ENCODE data around the gene FANCD2OS.
"Not testable (repeated sequence)": the region's sequence is repeated elsewhere in the genome, so short reads cannot be mapped to it uniquely, and the experiment has no call there.

Gene FANCD2OS, protein sequence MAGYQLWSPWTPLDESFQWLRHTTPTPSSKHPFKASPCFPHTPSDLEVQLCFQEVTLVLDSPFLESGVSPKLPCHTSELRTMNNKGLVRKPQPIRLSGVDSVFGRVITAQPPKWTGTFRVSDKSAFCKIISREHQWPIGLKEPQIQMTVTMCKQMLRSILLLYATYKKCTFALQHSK

DNA sequence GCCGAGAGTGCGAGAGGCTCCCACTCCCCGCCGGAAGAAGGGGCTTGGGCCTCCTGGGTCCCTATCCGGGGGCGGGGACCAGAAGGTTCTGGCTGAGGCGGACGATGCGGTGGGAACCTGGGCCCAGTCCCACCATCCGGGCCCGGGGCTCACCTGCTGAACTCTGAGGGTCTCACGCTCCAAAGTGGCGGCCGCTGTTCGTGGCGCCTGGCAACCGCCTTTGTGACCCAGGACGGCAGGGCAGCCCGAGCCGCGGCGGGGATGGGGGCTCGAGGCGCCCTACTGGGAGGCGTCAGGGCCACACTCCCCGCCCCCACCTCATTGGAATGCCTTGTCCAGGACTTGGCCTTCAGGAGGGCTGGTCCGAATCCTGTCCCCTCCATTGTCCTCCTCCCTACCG, at the start of gene FANCD2OS:
Gene FANCD2OS, minus strand, starts transcription at position 165 of the 400 bp plus-strand sequence. CDS start 3,481 bp downstream, outside the sequence.
- DNase-seq (ENCODE audit: low read depth in 2 of 2): no peak

DNA sequence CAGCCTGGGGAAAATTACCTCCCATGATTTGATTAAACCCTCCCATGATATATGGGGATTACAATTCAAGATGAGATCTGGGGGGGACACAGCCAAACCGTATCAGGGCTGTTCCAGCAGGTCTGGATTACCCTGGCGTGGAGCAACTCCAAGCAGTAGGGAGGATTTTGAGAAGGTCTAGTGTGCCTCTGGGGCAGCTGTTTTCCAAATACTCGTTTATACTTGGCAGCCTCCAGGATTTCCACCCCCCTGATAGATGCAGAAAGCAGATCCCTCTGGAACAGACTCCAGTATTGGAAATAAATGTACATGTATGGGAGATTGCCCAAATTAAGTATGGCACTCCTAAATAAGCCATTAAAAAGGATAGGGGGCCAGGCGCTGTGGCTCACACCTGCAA, 49.0 kb upstream of the FANCD2OS start:
- DNase-seq (ENCODE audit: low read depth in 2 of 2): no peak

DNA sequence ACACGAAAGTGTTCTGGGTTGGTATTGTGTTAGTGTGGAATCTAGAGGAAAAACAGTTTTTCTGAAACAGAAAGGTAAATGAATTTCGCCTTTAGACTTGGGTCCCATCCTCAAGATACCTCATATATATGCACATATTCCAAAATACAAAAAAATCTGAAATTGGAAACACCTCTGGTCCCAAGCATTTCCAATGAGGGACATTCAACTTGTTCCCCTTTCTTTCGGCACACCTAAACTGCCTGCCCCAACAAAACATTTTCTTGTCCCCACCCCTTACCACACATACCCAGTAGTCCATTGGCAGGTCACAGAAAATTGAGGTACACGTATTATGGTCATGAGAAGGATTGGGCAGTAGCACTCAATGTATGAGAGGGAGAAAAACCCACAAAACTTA, 47.6 kb upstream of the FANCD2OS start:
- no peak for DNase-seq (ENCODE audit: low read depth in 2 of 2)

DNA sequence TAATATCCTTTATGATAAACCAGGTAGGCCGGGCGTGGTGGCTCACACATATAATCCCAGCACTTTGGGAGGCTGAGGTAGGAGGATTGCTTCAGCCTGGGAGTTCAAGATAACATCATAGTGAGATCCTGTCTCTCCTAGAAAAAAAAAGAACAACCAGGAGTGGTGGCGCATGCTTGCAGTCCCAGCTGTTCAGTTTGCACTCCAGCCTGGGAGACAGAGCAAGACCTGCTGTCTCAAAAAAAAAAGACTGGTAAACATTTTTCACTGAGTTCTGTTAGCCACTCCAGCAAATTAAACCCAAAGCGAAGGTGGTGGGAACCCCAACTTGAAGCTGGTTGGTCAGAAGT, 47.0 kb upstream of the FANCD2OS start:
- DNase-seq (ENCODE audit: low read depth in 2 of 2): no peak

DNA sequence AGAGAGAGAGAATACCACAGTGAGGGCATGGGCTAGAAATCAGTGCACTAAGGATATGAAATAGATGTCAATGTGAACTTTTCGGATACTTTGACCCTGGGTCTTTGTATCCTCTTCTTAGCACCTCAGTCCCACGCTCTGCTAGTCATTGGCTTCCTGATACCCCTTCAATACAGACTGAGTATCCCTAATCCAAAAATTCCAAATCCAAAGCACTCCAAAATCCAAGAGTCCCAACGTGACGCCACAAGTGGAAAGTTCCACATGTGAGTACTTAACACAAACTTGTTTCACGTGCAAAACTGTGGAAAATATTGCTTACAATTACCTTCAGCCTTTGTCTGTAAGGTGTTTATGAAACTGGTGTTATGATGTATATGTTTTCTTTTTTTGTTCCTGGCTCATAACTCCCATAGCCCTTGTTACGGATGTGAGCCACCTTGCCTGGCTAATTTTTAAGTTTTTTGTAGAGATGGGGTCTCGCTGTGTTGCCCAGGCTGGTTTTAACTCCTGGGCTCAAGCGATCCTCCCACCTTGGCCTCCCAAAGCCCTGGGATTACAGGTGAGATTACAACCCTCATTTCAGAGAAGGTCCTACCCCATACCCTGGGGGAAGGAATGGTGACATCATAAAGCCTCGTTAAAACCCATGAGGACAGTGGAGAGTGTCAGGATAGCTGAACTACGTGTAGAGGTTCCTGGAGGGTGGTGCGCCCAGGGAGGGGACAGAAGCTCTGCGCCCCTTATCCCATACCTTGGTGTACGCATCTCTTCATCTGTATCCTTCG, 46.5 kb upstream of the FANCD2OS start:
- no peak for DNase-seq (ENCODE audit: low read depth in 2 of 2)

DNA sequence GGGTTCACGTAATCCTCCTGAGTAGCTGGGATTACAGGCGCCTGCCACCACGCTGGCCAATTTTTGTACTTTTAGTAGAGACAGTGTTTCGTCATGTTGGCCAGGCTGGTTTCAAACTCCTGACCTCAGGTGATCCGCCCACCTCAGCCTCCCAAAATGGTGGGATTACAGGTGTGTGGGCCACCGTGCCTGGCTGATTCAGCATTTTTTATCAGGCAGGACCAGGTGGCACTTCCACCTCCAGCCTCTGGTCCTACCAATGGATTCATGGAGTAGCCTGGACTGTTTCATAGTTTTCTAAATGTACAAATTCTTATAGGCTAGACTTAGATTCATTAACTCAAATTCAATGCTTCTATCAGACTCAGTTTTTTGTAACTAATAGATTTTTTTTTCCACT, 42.9 kb upstream of the FANCD2OS start:
- no peak for DNase-seq (ENCODE audit: low read depth in 2 of 2)

DNA sequence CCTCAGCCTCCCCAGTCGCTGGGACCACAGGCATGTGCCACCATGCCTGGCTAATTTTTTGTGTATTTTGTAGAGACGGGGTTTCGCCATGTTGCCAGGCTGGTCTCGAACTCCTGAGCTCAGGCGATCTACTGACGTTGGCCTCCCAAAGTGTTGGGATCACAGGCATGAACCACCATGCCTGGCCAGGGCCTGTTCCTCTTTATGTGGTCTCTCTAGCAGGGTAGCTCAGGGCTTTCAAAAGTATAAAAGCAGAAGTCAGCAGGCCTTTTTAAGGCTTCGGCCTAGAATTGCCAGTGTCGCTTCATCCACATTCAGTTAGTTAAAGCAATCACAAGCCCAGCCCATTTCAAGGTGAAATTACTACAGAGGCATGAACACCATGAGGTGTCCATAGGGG, 41.2 kb upstream of the FANCD2OS start:
- no peak for DNase-seq (ENCODE audit: low read depth in 2 of 2)

DNA sequence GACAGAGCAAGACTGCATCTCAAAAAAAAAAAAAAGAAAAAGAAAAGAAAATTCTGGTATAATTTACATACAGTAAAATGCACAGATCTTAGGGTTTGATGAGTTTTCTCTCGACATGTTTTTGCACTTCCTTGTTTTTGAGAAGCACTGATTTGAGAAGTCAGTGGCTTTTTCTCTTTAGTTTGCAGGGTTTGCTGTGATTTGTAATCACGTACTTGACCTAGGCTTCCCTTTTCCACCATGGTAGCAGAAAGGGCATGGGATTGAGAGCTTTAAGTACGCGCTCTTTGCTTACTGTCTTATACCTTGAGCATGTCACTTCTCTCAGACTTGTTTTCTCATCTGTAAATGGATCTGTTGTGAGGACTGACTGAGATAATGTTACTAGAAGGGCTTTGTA, 37.6 kb upstream of the FANCD2OS start:
- DNase-seq (ENCODE audit: low read depth in 2 of 2): no peak

DNA sequence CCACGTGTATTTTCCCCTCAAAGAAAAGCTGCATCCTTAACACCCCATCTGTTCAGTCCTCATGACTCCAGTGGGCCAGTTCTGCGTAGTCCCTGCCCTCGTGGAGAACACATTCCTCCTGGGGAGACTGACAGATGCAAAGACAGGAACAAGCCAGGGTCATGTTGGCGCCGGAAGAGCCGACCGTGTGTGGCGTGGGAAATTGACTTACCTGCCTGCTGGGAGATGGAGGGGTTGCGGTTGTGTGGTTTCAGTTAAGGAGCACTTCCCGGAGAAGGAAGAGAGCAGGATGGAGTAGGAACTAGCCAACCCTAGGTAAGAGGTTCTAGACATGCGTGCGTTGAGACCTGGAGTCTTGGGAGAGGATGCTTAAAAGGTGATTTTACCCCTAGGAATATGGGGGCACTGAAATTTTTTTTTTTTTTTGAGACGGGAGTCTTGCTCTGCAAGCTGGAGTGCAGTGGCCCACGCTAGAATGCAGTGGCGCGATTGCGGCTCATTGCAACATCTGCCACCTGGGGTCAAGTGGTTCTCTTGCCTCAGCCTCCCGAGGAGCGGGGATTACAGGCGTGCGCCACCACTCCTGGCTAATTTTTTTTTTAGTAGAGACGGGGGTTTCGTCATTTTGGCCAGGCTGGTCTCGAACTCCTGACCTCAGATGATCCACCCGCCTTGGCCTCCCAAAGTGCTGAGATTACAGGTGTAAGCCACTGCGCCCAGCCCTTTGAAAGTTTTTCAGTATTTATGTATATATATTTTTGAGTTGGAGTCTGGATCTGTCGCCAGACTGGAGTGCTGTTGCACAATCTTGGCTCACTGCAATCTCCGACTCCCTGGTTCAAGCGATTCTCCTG, 34.9 kb upstream of the FANCD2OS start:
- DNase-seq (ENCODE audit: low read depth in 2 of 2): no peak

DNA sequence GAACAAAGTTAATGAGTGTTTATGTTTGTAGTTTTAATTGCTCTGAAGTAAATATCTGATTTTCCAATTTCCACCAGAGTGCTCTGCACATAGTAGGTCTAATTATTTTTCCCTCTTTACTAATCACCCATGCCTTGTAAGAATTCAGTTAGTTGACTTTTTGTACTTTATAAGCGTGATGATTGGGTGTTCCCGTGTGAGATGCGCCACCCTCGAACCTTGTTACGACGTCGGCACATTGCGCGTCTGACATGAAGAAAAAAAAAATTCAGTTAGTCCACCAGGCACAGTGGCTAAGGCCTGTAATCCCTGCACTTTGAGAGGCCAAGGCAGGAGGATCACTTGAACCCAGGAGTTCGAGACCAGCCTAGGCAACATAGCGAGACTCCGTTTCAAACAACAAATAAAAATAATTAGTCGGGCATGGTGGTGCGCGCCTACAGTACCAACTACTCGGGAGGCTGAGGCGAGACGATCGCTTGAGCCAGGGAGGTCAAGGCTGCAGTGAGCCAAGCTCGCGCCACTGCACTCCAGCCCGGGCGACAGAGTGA, 33.0 kb upstream of the FANCD2OS start:
- no peak for DNase-seq (ENCODE audit: low read depth in 2 of 2)

DNA sequence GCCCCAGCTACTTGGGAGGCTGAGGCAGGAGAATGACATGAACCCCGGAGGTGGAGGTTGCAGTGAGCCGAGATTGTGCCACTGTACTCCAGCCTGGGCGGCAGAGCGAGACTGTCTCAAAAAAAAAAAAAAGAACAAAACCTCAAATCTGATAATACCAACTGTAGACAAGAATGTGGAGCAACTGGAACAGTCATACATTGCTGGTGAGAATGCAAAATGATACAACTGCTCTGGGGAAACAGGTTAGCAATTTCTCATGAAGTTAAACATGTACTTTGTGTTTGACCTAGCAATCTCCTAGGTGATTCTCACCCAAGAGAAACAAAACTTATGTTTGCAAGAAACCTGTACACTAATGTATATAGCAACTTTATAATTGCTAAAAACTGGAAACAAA, 29.1 kb upstream of the FANCD2OS start:
- DNase-seq (ENCODE audit: low read depth in 2 of 2): no peak

DNA sequence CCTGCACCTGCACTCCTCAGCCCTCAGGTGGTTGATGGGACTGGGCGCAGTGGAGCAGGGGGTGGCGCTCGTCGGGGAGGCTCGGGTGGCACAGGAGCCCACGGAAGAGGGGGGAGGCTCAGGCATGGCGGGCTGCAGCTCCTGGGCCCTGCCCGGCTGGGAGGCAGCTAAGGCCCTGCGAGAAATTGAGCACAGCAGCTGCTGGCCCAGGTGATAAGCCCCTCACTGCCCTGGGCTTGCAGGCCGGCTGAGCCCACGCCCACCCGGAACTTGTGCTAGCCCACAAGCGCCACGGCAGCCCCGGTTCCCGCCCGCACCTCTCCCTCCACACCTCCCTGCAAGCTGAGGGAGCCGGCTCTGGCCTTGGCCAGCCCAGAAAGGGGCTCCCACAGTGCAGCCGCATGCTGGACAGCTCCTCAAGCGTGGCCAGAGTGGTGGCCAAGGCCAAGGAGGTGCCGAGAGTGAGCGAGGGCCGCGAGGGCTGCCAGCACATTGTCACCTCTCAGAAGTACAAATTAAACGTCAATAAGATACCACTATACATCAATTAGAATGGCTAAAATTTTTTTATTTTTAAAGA, 28.5 kb upstream of the FANCD2OS start:
- DNase-seq (ENCODE audit: low read depth in 2 of 2): no peak

DNA sequence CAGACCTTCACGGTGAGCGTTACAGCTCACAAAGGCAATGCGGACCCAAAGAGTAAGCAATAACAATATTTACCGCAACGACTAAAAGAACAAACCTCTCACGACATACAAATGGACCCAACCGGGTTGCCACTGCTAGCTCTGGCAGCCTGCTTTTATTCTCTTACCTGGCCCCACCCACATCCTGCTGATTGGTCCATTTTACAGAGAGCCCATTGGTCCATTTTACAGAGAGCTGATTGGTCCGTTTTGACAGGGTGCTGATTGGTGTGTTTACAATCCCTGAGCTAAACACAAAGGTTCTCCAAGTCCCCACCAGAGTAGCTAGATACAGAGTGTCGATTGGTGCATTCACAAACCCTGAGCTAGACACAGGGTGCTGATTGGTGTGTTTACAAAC, 27.8 kb upstream of the FANCD2OS start:
- not testable (repeated sequence) for DNase-seq (ENCODE audit: low read depth in 2 of 2)

DNA sequence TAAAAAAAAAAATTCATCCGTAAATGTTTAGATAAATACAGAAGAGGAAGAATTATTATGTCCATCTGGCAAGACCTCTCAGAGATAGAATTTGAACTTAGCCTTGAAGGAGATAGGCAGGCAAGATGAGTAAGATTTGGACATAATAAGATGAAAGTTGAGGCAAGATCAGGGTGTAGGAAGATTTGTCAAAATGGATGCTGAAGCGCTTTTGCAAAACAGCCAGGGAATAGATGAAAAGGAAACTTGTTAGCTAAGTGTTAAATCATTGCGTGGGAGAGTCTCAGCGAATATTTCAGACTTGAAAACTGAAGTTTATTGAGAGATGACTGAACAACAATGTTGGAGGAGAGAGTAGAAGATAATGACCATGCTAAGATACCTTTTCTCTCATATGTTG, 14.7 kb upstream of the FANCD2OS start:
- no peak for DNase-seq (ENCODE audit: low read depth in 2 of 2)

DNA sequence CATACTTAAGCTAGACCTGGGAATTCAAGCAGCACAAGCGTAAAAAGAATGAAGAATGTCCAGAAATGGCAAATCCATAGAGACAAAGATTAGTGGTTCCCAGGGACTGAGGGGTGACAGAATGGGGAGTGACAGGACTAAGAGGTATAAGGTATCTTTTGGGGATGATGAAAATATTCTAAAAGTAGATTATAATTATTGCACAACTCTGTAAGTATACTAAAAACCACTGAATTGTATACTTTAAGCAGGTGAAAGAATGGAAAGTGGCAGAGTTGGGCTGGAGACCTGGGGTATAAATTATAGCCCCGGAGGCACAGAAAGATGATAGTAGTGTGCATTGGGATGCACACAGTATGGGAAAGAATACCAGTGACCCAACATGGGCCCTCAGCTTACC, 13.0 kb upstream of the FANCD2OS start:
- DNase-seq (ENCODE audit: low read depth in 2 of 2): no peak

DNA sequence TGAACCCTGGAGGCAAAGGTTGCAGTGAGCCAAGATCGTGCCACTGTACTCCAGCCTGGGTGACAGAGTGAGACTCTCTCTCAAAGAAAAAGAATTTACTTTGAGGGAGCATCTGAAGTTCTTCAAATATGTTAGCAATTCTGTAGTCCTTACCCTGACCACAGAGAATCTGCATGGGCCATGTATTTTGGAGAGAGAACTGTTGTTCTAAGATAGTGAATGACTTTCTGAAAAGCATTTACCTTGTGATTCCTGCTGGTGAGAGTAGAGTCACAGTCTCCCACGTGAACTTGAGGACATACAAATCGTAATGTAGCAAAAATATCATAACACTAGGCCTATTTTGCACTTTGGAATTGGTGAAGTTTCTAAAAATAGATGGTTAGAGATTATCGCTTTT, 11.3 kb upstream of the FANCD2OS start:
- no peak for DNase-seq (ENCODE audit: low read depth in 2 of 2)

DNA sequence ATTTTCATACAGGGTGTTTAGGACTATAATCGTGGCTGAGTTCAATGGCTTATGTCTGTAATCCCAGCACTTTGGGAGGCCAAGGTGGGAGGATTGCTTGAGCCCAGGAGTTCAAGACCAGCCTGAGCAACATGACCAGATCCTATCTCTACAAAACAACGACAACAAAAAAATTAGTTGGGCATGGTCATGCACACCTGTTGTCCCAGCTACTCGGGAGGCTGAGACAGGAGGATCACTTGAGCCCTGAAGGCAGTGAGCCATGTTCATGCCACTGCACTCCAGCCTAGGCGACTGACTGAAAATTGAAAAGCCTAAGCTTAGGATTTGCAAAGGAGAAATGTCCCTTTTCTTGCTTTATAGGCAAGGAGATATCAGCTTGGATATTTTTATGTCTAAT, 8.9 kb upstream of the FANCD2OS start:
- no peak for DNase-seq (ENCODE audit: low read depth in 2 of 2)

DNA sequence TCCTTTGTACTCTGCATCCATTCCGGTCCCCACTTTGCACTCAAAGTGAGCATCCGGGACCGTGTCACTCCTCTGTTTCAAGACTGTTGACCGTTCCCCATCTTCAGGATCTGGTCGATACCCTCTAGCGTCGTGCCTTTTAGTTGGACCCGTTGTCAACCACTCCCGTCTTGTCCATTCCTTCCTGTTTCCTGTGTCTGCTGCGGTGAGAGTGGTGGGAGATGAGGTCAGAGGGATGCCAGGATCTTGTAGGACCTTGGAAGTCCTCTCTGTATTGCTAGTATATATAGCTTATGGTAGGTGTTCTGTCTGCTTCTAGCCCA, 8.0 kb upstream of the FANCD2OS start:
- no peak for DNase-seq (ENCODE audit: low read depth in 2 of 2)

DNA sequence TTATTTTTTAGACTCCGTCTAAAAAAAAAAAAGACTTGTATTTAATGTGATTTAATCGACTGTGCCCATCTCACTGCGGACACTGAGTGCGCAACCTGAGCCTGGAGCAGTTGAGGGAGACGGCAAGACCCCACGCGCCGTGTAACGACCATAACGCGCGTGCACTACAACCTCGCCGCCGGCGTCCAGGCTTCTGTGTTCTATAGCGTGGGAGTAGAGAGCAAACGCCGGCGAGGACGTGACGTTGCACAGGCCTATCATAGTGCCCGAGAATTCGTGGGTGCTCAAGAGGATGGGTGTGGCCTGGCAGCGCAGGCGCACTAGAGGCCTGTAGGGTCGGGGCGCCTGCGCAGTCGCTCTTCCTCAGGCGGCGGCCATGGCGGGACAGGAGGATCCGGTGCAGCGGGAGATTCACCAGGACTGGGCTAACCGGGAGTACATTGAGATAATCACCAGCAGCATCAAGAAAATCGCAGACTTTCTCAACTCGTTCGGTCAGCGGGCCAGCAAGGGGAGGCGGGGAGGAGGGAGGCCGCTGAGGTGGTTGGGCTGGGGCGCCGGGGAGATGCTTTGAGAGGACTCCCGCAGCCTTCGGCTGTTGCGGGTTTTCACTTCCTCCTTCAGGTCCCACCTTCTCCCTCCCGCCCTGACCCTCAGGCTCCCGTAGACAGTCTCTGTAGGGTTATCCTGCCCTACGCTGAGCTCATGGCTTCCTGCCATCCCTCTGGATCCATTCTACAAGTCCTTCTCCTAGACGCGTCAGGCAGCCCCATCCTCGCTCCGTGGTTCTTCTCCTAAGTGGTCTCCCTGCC, 7.5 kb upstream of the FANCD2OS start, which contains the start of gene BRK1:
Gene BRK1, plus strand, starts transcription at position 350 of the 812 bp plus-strand sequence. Its CDS starts 27 bp downstream, at position 377.
- DNase-seq (ENCODE audit: low read depth in 2 of 2): peak; percentile 85 to 91

DNA sequence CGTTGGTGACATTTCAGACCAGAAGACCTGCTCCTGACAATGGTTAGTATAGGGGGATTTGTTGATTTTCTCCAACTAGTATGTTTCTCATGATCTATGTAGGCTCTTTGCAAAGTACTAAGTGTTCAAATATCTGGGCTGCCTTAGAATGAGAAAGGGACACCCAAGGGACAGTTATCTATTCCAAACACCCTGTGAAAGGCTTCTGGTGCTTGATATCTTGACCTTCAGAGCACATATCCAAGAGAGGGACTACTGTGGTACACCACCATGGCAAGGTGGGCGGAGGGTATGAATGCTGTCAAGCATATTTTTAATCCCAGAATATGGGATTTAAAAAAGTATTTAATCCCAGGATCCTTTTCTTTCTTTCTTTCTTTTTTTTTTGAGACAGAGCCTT, 1.1 kb downstream of the FANCD2OS start:
- DNase-seq (ENCODE audit: low read depth in 2 of 2): no peak

DNA sequence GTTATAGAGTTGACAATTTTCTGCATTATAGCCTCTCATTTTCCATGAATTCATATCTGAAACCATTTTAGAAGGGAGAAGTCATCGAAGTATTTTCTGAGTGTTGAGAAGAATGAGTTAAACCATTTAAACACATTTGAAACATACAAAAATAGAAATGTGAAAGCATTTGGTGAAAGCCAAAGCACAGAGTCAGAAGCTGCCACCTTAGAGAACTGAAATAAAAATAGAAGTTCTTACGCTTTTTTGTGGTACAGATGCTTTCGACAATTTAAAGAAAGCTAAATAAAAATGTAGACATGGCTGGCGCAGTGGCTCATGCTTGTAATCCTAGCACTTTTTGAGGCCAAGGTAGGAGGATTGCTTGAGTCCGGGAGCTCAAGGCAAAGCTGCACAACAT, 9.0 kb downstream of the FANCD2OS start:
- DNase-seq (ENCODE audit: low read depth in 2 of 2): no peak

All from stimulated activated CD4-positive, alpha-beta T cell treated with anti-CD3 and anti-CD28 coated beads, Interleukin-1b, Interleukin-23, amount 100 ng/mL, for 4 hours (primary cell).